Small intestine (tissue), 7 donors: Measurements from ENCODE around the gene PLEKHG5. TPM values are rescaled to one million over a fixed set of nuclear protein-coding genes. Genes with fewer than 3 reads are reported as not detected.
"Not testable (repeated sequence)": the region's sequence is repeated elsewhere in the genome, so short reads cannot be mapped to it uniquely, and the experiment has no call there.

ENCODE experiments used
- DNase-seq, 2 donors: peaks; one replicate each; pipeline versions ENCODE4 v3.0.0 to v3.0.0-alpha.2; 2013
- FAIRE-seq: peaks from 2 replicates; lab custom pipeline; 2012; peaks lifted over from hg19 to GRCh38; lab: Jason Lieb, UNC
- H3K27ac ChIP-seq, 3 donors: one replicate each; pipeline ENCODE4 v1.5.1; 2013; ENCODE audit warnings: low read length in 2 of 3, mild to moderate bottlenecking in 2 of 3, control low read depth in 1 of 3, inconsistent platforms in 1 of 3, low read depth in 1 of 3, moderate library complexity in 1 of 3
- H3K27me3 ChIP-seq, 3 donors: one replicate each; pipeline ENCODE4 v1.6.1; 2013; ENCODE audit warnings: low read length in 3 of 3, inconsistent platforms in 1 of 3; ENCODE audit not compliant: control insufficient read depth in 3 of 3, insufficient read depth in 3 of 3
- H3K36me3 ChIP-seq, 3 donors: one replicate each; pipeline ENCODE4 v1.6.1; 2013; ENCODE audit warnings: low read length in 3 of 3, inconsistent platforms in 1 of 3, low read depth in 1 of 3, mild to moderate bottlenecking in 1 of 3, moderate library complexity in 1 of 3; ENCODE audit not compliant: control insufficient read depth in 3 of 3, insufficient read depth in 2 of 3
- H3K4me1 ChIP-seq, 3 donors: one replicate each; pipeline ENCODE4 v1.6.1; 2013; ENCODE audit warnings: low read length in 2 of 3, inconsistent platforms in 1 of 3, low read depth in 1 of 3, mild to moderate bottlenecking in 1 of 3, moderate library complexity in 1 of 3; ENCODE audit not compliant: control insufficient read depth in 3 of 3, insufficient read depth in 2 of 3
- H3K4me3 ChIP-seq, 3 donors: one replicate each; pipeline ENCODE4 v1.5.1; 2013; ENCODE audit warnings: low read length in 3 of 3, control low read depth in 1 of 3, inconsistent platforms in 1 of 3, low read depth in 1 of 3, mild to moderate bottlenecking in 1 of 3, moderate library complexity in 1 of 3
- H3K9me3 ChIP-seq, 2 donors: one replicate each; pipeline ENCODE4 v1.6.1; 2013; ENCODE audit warnings: low read depth in 1 of 2, low read length in 1 of 2; ENCODE audit not compliant: control insufficient read depth in 2 of 2, insufficient read depth in 1 of 2
- WGBS, 3 donors: extraction: QIAGEN DNeasy Blood & Tissue Kit; methylation state at CpG; one replicate each; pipeline ENCODE4 v1.1.7; 2013; 5-methylcytosine and 5-hydroxymethylcytosine counted together
- polyA plus RNA-seq, 4 donors: library from polyadenylated mRNA; stranded (reverse) in 3 of 4; unstranded in 1 of 4; fragments of 200-250 nt in 3 of 4; fragments of 120-200 nt in 1 of 4; gene quantifications; one replicate each; pipeline versions ENCODE4 v1.2.1 to v1.2.3, GENCODE V29; 2013
- donor health status: healthy with polysubstance abuse.
- donor health status: control.
- donor health status: control.
- donor health status: Bipolar disorder and iron deficiency.
- donor health status: healthy.

PLEKHG5 gene
- polyA plus RNA-seq, 4 donors, result 2.4 to 13.5 (median 7.1) TPM

DNA sequence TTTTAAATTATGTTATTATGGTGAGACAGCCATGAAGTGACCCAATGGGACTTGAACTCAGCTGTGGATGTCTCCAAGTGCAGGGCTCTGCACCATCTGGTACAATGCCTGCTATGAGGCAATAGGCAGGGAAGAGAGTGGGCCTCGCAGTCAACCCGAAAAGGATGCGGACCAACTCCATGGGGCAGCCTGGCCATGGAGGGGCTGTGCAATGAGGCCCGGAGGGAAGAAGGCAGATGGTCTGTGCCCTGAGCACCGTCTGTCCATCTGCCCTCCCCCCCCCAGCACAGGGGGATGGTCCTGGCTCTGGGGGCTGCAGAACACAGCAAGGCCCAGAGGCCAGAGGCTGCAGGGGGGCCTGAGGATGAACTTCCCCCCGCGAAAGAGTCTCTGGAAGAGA lies 49.9 kb downstream of the PLEKHG5 start:
- Histone ChIP-seq H3K27ac (no peak overlapping the region), H3K36me3 (no peaks in the 10 kb centered on the region), H3K4me3 (no peak overlapping the region), H3K27me3 (peaks cover 0 to 11% (median 10%) of the 10 kb centered on the region in 3 donors), H3K4me1 (peaks cover 0 to 21% (median 0%) of the 10 kb centered on the region in 3 donors), H3K9me3 (no peaks in the 10 kb centered on the region)
- DNase-seq (no peak), FAIRE-seq (no peak)
- 77 to 91% (median 90%) methylated on average over 7 of the region's 7 CpGs for WGBS, 3 donors

DNA sequence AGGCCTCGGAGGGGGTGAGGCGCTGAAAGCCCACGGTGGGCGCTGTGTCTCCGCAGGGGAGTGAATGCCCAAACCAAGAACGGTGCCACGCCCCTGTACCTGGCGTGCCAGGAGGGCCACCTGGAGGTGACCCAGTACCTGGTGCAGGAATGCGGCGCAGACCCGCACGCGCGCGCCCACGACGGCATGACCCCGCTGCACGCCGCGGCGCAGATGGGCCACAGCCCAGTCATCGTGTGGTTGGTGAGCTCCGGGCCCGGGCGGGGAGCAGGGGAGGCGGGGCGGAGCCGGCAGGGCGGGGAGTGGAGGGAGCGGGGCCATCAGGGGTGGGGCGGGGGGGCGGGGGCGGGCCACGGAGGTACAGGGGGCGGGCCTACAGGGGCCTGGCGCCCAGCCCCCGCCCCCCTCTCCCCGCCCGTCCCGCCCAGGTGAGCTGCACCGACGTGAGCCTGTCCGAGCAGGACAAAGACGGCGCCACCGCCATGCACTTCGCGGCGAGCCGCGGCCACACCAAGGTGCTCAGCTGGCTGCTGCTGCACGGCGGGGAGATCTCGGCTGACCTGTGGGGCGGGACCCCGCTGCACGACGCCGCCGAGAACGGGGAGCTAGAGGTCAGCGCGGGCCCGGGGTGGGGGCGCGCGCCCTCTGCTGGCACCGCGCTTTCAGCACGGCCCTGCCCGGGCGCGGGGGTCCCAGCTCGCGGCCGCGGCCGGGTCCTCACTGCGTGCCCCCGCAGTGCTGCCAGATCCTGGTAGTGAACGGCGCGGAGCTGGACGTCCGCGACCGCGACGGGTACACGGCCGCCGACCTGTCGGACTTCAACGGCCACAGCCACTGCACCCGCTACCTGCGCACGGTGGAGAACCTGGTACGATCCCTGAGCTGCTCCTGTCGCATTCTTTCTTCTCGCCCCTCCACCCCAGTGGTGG lies 51.0 kb downstream of the PLEKHG5 start:
- H3K4me3 ChIP-seq, result peak overlapping the region in 1 of 3 donors; percentile 30
- H3K27me3 ChIP-seq, result peaks cover 0 to 11% (median 6%) of the 10 kb centered on the region in 3 donors
- FAIRE-seq, result no peak
- H3K27ac ChIP-seq, result no peak overlapping the region
- peaks cover 0 to 13% (median 0%) of the 10 kb centered on the region in 3 donors for H3K4me1 ChIP-seq
- H3K36me3 ChIP-seq, result no peaks in the 10 kb centered on the region
- WGBS, 3 donors, result 6 to 19% (median 12%) methylated on average over 42 to 101 of the region's 101 CpGs
- peak; percentile 83 to 84 for DNase-seq
- H3K9me3 ChIP-seq, result no peaks in the 10 kb centered on the region

DNA sequence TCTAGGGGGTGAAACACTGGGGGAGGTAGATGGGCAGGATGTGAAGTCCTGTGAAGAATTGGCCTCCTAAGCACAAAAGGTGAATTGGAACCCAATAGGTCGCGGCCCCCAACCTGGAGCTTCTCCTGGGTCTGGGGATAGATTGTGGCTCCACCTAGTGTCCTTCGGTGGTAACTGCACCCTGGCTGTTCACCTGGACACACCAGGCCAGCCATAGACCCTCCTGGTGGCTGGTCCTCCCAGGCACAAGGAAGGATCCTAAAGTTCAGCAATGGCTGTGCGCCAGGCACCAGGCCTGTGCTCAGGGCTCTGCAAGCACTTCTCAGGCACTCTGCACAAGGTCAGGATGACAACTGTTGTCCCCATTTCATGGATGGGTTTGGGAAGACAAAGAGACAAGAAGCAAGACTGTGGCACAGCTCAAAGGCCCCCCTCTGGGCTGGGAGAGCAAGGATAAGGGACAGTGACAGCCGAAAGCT lies 53.4 kb downstream of the PLEKHG5 start:
- H3K4me1 ChIP-seq, result peaks cover 0 to 4% (median 0%) of the 10 kb centered on the region in 3 donors
- H3K36me3 ChIP-seq, result no peaks in the 10 kb centered on the region
- peak; percentile 57 to 67 for DNase-seq
- no peak overlapping the region for H3K4me3 ChIP-seq
- no peak overlapping the region for H3K27ac ChIP-seq
- 11 to 15% (median 12%) methylated on average over 4 to 5 of the region's 5 CpGs for WGBS, 3 donors
- peaks cover 0 to 11% (median 6%) of the 10 kb centered on the region in 3 donors for H3K27me3 ChIP-seq
- no peak for FAIRE-seq
- H3K9me3 ChIP-seq, result no peaks in the 10 kb centered on the region

DNA sequence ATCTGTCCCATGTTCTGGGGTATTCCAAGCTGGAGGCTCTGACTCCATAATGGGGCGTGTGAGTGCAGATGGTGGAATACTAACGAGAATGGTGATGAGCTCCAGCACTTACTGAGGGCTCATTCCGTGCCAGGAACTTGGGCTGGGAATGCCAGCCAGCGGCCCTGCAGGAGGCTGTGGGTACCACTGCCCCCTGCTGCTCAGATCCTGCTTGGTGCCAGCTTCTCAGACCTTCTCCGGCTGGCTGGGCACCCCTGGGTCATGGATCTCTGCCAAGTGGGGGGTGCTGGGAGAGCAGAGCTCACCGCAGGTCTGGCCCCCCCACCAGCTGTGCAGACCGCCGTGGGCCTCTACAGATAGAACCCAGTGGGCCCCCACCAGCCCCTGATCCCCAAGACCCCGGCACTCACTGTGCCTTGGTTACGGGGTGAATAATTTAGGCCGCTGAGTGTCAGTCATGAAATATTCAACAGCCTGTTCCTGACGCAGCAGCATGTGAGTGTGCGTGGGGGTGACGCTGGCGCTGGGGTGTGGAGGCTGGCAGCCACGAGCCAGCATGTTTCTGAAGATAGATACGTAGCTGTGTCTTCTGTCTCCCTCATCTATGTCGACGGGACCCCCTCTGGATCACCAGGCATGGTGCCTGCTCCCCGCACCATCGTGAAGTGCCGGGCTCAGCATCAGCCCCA lies 54.3 kb downstream of the PLEKHG5 start:
- H3K27ac ChIP-seq, result not testable (repeated sequence)

DNA sequence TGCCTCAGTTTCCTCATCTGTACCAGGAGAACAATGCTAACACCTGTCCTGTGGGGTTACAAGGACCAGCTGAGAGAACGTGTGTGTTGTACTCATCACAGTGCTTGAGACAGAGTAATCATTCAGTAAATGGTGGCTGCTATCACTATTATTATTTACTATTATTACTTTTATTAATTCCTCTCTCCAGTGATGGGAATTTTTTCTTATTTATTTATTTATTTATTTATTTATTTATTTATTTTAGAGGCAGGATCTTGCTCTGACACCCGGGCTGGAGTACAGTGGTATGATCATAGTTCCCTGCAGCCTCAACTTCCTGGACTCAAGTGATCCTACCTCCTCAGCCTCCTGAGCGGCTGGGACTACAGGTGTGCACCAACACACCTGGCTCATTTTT lies 55.2 kb downstream of the PLEKHG5 start:
- H3K4me3 ChIP-seq, DNase-seq, H3K36me3 ChIP-seq, H3K27me3 ChIP-seq, FAIRE-seq, H3K9me3 ChIP-seq, H3K27ac ChIP-seq, H3K4me1 ChIP-seq: not testable (repeated sequence)
- 51 to 75% (median 65%) methylated on average over 3 of the region's 3 CpGs for WGBS, 3 donors

More for the DNA sequence above, 54.3 kb downstream of the PLEKHG5 start:
- peaks cover 0 to 11% (median 6%) of the 10 kb centered on the region in 3 donors for H3K27me3 ChIP-seq
- FAIRE-seq, H3K4me1 ChIP-seq, H3K36me3 ChIP-seq, H3K9me3 ChIP-seq, H3K4me3 ChIP-seq: not testable (repeated sequence)
- peak in 1 of 2 donors; percentile 36 for DNase-seq
- 21 to 60% (median 39%) methylated on average over 22 of the region's 22 CpGs for WGBS, 3 donors

DNA sequence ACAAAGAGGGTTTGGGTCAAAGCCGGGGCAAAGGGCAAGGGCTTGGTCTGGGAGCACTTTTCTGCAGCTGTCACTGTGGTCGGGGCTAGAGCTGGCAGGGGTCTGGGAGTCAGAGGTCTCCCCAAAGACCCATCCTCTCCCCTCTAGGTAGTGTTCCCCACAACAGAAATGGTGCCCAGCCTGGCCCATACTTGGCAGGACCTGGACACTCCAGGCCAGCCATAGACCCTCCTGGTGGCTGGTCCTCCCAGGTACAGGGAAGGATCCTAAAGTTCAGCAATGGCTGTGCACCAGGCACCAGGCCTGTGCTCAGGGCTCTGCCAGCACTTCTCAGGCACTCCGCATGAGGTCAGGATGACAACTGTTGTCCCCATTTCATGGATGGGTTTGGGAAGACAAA lies 55.9 kb downstream of the PLEKHG5 start:
- Histone ChIP-seq H3K4me3 (no peak overlapping the region), H3K27me3 (peaks cover 0 to 10% (median 0%) of the 10 kb centered on the region in 3 donors), H3K9me3 (no peaks in the 10 kb centered on the region), H3K4me1 (peaks cover 0 to 4% (median 0%) of the 10 kb centered on the region in 3 donors), H3K27ac (no peak overlapping the region), H3K36me3 (no peaks in the 10 kb centered on the region)
- FAIRE-seq (no peak), DNase-seq (no peak)
- 65 to 67% (median 66%) methylated on average over 3 of the region's 3 CpGs for WGBS, 3 donors

DNA sequence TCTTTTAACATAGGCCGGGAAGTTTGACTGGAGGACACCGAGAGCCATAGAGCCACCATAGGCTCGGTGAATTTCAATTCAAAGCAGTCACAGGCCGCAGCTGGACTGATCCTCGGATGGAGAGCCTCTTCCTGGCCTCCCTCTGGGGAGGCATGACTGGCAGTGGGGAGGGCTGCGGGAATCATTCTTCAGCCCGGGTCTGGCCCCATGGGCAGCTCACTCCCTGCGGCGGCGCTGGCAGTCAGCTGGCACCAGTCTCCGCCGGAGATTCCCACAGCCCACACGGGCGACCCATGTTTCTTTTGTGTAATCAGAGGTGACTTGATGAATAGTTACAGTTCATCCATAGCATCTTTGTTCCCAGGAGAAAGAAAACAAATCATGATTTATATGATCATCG lies 56.3 kb downstream of the PLEKHG5 start:
- H3K36me3 ChIP-seq, result no peaks in the 10 kb centered on the region
- H3K9me3 ChIP-seq, result no peaks in the 10 kb centered on the region
- peaks cover 0 to 4% (median 0%) of the 10 kb centered on the region in 3 donors for H3K4me1 ChIP-seq
- FAIRE-seq, result no peak
- no peak overlapping the region for H3K27ac ChIP-seq
- H3K27me3 ChIP-seq, result peaks cover 0 to 11% (median 2%) of the 10 kb centered on the region in 3 donors
- no peak overlapping the region for H3K4me3 ChIP-seq
- 86 to 93% (median 89%) methylated on average over 15 of the region's 15 CpGs for WGBS, 3 donors
- DNase-seq, result no peak

DNA sequence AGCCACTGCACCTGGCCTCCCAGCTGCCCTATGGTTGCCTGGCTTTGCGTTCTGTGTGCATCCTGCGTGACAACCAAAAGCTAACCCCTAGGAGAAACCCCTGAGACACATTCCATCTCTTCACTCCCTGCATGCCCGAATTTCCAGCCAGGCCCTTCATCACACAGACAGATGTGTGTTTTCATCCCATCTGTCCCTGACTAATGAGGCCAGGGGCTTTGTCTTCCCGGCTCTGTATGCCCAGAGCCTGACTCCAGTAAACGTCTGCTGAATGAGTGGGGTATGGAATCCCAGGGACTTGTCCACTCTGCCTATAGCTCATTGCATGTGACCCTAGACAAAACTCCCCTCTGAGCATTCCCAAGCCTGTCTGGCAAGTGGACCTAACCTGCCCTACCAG lies 57.3 kb downstream of the PLEKHG5 start:
- H3K9me3 ChIP-seq, result no peaks in the 10 kb centered on the region
- H3K4me3 ChIP-seq, result no peak overlapping the region
- H3K27me3 ChIP-seq, result peaks cover 0 to 8% (median 2%) of the 10 kb centered on the region in 3 donors
- H3K27ac ChIP-seq, result no peak overlapping the region
- FAIRE-seq (no peak), DNase-seq (no peak)
- H3K36me3 ChIP-seq, result no peaks in the 10 kb centered on the region
- WGBS, 3 donors, result 71 to 83% (median 79%) methylated on average over 5 of the region's 5 CpGs
- no peaks in the 10 kb centered on the region for H3K4me1 ChIP-seq
